CD14-positive monocyte (primary cell): ENCODE results near the gene HORMAD2. TPM values are rescaled to one million over a fixed set of nuclear protein-coding genes. Genes with fewer than 3 reads are reported as not detected.

Source experiments
- DNase-seq, 3 donors: peaks; one replicate each; pipeline ENCODE4 v3.0.0-alpha.2; 2011 to 2022
- H2AFZ ChIP-seq: 2 replicates; pipeline ENCODE4 v1.6.0; 2012; ENCODE audit warnings: mild to moderate bottlenecking, low read depth, low read length, inconsistent platforms; ENCODE audit not compliant: insufficient read depth, poor library complexity, severe bottlenecking
- H3K27ac ChIP-seq, 2 donors: 1 replicate in 1 of 2; 2 replicates in 1 of 2; pipeline ENCODE4 v1.5.1; 2012 to 2013; ENCODE audit warnings: low read length in 2 of 2, control low read depth in 1 of 2, inconsistent platforms in 1 of 2, low read depth in 1 of 2, mild to moderate bottlenecking in 1 of 2
- H3K27me3 ChIP-seq, 2 donors: one replicate each; pipeline versions ENCODE4 v1.6.0 to v1.6.1; 2011 to 2013; ENCODE audit warnings: low read length in 2 of 2; ENCODE audit not compliant: control insufficient read depth in 2 of 2, insufficient read depth in 2 of 2
- H3K36me3 ChIP-seq, 2 donors: replicated peaks in 1 of 2; 1 replicate in 1 of 2; 2 replicates in 1 of 2; pipeline versions ENCODE4 v1.5.1 to v1.6.1; 2012 to 2013; ENCODE audit warnings: low read length in 2 of 2, control low read depth in 1 of 2, inconsistent platforms in 1 of 2, mild to moderate bottlenecking in 1 of 2; ENCODE audit not compliant: insufficient read depth in 2 of 2, control insufficient read depth in 1 of 2
- H3K4me1 ChIP-seq, 2 donors: 1 replicate in 1 of 2; 2 replicates in 1 of 2; pipeline versions ENCODE4 v1.5.1 to v1.6.1; 2012 to 2013; ENCODE audit warnings: low read length in 2 of 2, control low read depth in 1 of 2, inconsistent platforms in 1 of 2, mild to moderate bottlenecking in 1 of 2, moderate library complexity in 1 of 2; ENCODE audit not compliant: insufficient read depth in 2 of 2, control insufficient read depth in 1 of 2
- H3K4me2 ChIP-seq: replicated peaks from 2 replicates; pipeline ENCODE3; 2012; ENCODE audit warnings: low read length, moderate library complexity, mild to moderate bottlenecking; ENCODE audit not compliant: poor library complexity, severe bottlenecking; ENCODE audit errors: extremely low read depth
- H3K4me3 ChIP-seq, 3 experiments: fragments of 200-600 bp in 1 of 3; sonication (generic) in 1 of 3; replicated peaks in 1 of 3; 1 replicate in 2 of 3; 2 replicates in 1 of 3; pipeline ENCODE4 v1.5.1; 2011 to 2013; ENCODE audit warnings: low read length in 3 of 3, mild to moderate bottlenecking in 3 of 3, control low read depth in 2 of 3, low read depth in 2 of 3, inconsistent platforms in 1 of 3, moderate library complexity in 1 of 3
- H3K79me2 ChIP-seq: 2 replicates; pipeline ENCODE4 v1.6.0; 2012; ENCODE audit warnings: mild to moderate bottlenecking, control low read depth, inconsistent platforms, low read length, moderate library complexity; ENCODE audit not compliant: insufficient read depth
- H3K9ac ChIP-seq: 2 replicates; pipeline ENCODE4 v1.6.0; 2017; ENCODE audit warnings: low read length, mild to moderate bottlenecking; ENCODE audit not compliant: insufficient read depth, poor library complexity, severe bottlenecking
- H3K9me3 ChIP-seq, 2 donors: replicated peaks in 1 of 2; 1 replicate in 1 of 2; 2 replicates in 1 of 2; pipeline versions ENCODE4 v1.5.1 to v1.6.1; 2012 to 2013; ENCODE audit warnings: low read length in 2 of 2, control low read depth in 1 of 2; ENCODE audit not compliant: control insufficient read depth in 1 of 2, insufficient read depth in 1 of 2
- H4K20me1 ChIP-seq: 2 replicates; pipeline ENCODE4 v1.6.0; 2012; ENCODE audit warnings: mild to moderate bottlenecking, low read length, control low read depth, moderate library complexity; ENCODE audit not compliant: insufficient read depth
- H3K27ac Mint-ChIP-seq, 7 donors: one replicate each; pipeline ENCODE4 v1.8.0; 2020; ENCODE audit warnings: mild to moderate bottlenecking in 7 of 7, mixed read lengths in 7 of 7, moderate library complexity in 6 of 7, inconsistent platforms in 2 of 7
- H3K27me3 Mint-ChIP-seq, 3 donors: one replicate each; pipeline ENCODE4 v1.8.0; 2021 to 2022; ENCODE audit warnings: low read depth in 3 of 3, mild to moderate bottlenecking in 3 of 3, mixed read lengths in 3 of 3, moderate library complexity in 3 of 3, inconsistent platforms in 1 of 3
- H3K36me3 Mint-ChIP-seq, 2 donors: one replicate each; pipeline ENCODE4 v1.8.0; 2020; ENCODE audit warnings: mixed read lengths in 2 of 2, inconsistent platforms in 1 of 2, mild to moderate bottlenecking in 1 of 2
- H3K4me1 Mint-ChIP-seq: one replicate; pipeline ENCODE4 v1.8.0; 2020; ENCODE audit warnings: mild to moderate bottlenecking, mixed read lengths
- H3K4me3 Mint-ChIP-seq, 2 donors: one replicate each; pipeline ENCODE4 v1.8.0; 2020; ENCODE audit warnings: mild to moderate bottlenecking in 2 of 2, mixed read lengths in 2 of 2, moderate library complexity in 1 of 2
- H3K9me3 Mint-ChIP-seq, 7 donors: one replicate each; pipeline ENCODE4 v1.8.0; 2020 to 2022; ENCODE audit warnings: mixed read lengths in 7 of 7, mild to moderate bottlenecking in 6 of 7, moderate library complexity in 6 of 7, inconsistent platforms in 2 of 7
- WGBS: methylation state at CpG from one replicate; pipeline ENCODE4 v1.1.5; 2013; ENCODE audit warnings: missing lambda C conversion rate; ENCODE audit not compliant: insufficient coverage; 5-methylcytosine and 5-hydroxymethylcytosine counted together
- intact Hi-C, 2 donors: fragments of 100-400 bp; cut with micrococcal nuclease; formaldehyde crosslinking; loops; one replicate each; pipeline versions ENCODE4 v1.15.0 to v1.15.1; 2023
- polyA plus RNA-seq, 3 donors: library from polyadenylated mRNA; depleted of rRNA in 1 of 3; unstranded in 2 of 3; stranded (reverse) in 1 of 3; fragments of 300-500 nt in 2 of 3; fragments of >200 nt in 1 of 3; fragmentation: Illumina TruSeq in 2 of 3; gene quantifications; 1 replicate in 2 of 3; 2 replicates in 1 of 3; pipeline ENCODE4 v1.2.3, GENCODE V29; 2012 to 2021
- TF ChIP-seq, protein P1 (sequence below): fragments of 200-600 bp; IDR thresholded peaks from one replicate; pipeline ENCODE4 v1.8.0; 2022; ENCODE audit warnings: antibody characterized with exemption, mild to moderate bottlenecking

Gene HORMAD2
- polyA plus RNA-seq, 3 donors: not detected

DNA sequence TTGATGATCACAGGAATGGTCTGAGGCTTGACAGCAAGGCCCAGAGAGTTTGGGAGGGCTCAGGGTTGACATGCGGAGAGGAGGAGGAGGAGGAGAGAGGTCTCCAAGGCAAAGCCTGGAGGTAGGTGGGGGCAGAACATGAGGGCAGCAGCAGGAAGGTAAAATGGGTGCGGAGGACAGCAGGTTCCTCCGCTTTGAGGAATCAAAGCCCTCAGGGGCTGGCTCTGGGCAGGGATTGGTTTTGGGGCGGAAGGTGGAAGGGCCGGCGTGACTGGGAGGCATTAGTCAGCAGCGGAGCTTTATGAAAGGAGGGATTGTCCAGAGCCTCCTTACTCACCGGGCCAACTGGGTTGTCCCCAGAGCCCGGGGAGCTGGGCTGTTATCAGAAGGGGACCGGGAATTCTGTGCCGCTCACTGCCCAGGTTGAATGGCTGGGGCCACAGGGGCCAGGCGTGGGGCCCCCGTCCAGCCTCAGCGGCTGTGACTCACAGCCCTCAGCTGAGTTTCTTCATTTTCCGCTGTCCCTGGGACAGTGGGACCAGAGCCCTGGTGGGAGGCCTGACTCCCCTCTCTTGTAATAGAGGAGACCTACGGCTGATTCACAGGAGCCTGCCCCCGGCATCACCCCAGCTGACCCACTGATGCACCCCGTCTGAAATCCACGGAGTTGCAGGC is 130.1 kb downstream of the HORMAD2 start:
- Mint-ChIP-seq H3K36me3 (no peaks in the 10 kb centered on the region), H3K4me3 (no peak overlapping the region), H3K27ac (peak overlapping the region in 5 of 7 donors; percentile 9 to 98 (median 58)), H3K9me3 (peaks cover 0 to 3% (median 0%) of the 10 kb centered on the region in 7 donors), H3K27me3 (peaks cover 4 to 13% (median 8%) of the 10 kb centered on the region in 3 donors), H3K4me1 (peaks cover 55% of the 10 kb centered on the region)
- Histone ChIP-seq H3K4me3 (no peak overlapping the region), H3K4me2 (no peak overlapping the region), H3K27ac (no peak overlapping the region), H3K9ac (no peak overlapping the region), H2AFZ (no peak overlapping the region), H3K9me3 (no peaks in the 10 kb centered on the region), H3K36me3 (no peaks in the 10 kb centered on the region), H3K79me2 (no peaks in the 10 kb centered on the region), H3K27me3 (no peaks in the 10 kb centered on the region), H4K20me1 (no peaks in the 10 kb centered on the region), H3K4me1 (peaks cover 31 to 39% of the 10 kb centered on the region in 2 donors)
- intact Hi-C loops: loop anchor here (5.0 kb wide), 2 partner anchors 33 to 57 kb away; partner anchors contain the start of gene OSM (in 1 of the 2)
- WGBS: 95% methylated on average over 16 of the region's 19 CpGs
- DNase-seq: peak; percentile 20 to 67 (median 38)
- TF ChIP-seq, protein P1, sequence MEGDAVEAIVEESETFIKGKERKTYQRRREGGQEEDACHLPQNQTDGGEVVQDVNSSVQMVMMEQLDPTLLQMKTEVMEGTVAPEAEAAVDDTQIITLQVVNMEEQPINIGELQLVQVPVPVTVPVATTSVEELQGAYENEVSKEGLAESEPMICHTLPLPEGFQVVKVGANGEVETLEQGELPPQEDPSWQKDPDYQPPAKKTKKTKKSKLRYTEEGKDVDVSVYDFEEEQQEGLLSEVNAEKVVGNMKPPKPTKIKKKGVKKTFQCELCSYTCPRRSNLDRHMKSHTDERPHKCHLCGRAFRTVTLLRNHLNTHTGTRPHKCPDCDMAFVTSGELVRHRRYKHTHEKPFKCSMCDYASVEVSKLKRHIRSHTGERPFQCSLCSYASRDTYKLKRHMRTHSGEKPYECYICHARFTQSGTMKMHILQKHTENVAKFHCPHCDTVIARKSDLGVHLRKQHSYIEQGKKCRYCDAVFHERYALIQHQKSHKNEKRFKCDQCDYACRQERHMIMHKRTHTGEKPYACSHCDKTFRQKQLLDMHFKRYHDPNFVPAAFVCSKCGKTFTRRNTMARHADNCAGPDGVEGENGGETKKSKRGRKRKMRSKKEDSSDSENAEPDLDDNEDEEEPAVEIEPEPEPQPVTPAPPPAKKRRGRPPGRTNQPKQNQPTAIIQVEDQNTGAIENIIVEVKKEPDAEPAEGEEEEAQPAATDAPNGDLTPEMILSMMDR: no peak

DNA sequence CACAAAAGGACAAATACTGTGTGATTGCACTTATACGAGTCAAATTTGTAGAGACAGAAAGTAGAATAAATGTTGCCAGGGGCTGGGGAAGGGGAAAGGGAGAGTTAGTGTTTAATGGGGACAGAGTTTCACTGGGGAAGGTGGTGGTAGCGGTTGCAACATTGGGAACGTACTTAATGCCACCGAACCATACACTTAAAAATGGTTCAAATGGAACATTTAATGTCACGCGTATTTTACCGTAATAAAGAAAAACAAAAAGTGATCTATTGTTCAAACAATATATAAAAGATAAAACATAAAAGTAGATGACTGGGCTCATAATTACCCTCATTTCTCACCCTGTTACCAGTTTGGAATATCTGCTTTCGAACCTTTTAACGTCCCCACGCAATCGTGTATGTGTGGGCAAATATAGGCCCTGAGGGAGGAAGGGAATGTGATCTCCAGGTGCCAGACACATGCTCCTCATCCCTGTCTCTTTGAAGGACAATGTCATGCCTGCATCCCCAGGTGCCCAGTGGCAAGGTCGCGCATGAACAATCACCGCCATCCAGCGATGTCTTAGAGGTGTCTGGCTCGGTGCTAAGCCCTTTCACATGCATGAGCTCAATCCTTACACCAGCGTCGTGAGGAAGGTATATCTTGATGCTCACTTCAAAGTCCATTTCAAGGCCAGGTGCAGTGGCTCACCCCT is 131.0 kb downstream of the HORMAD2 start:
- Histone ChIP-seq H3K79me2 (no peaks in the 10 kb centered on the region), H3K4me1 (peaks cover 25 to 39% of the 10 kb centered on the region in 2 donors), H3K27me3 (no peaks in the 10 kb centered on the region), H3K36me3 (no peaks in the 10 kb centered on the region), H3K27ac (no peak overlapping the region), H3K9me3 (no peaks in the 10 kb centered on the region), H2AFZ (no peak overlapping the region), H3K4me2 (no peak overlapping the region), H3K9ac (no peak overlapping the region), H4K20me1 (no peaks in the 10 kb centered on the region), H3K4me3 (no peak overlapping the region)
- H3K36me3 Mint-ChIP-seq: no peaks in the 10 kb centered on the region
- no peak for DNase-seq
- TF ChIP-seq, protein P1: no peak
- intact Hi-C loops: loop anchor here (5.0 kb wide), 2 partner anchors 34 to 56 kb away; partner anchors contain the start of gene OSM (in 1 of the 2)
- H3K4me3 Mint-ChIP-seq: no peak overlapping the region
- 95% methylated on average over 8 of the region's 18 CpGs for WGBS
- H3K9me3 Mint-ChIP-seq: peaks cover 0 to 3% (median 0%) of the 10 kb centered on the region in 7 donors
- peaks cover 47% of the 10 kb centered on the region for H3K4me1 Mint-ChIP-seq
- peaks cover 6 to 18% (median 10%) of the 10 kb centered on the region in 3 donors for H3K27me3 Mint-ChIP-seq
- H3K27ac Mint-ChIP-seq: peak overlapping the region; percentile 97 to 98 (median 97)
